ENCODE measurements around the gene CPT1A.

- no peak for TF ChIP-seq CTCF (IDR thresholded peaks at IDR 0.05 in 4 of 5, conservative IDR thresholded peaks at IDR 0.05 in 1 of 5)
- no peak for TF ChIP-seq POLR2A (IDR thresholded peaks at IDR 0.05)
Observed at GRCh38 chr11:68707527-68707926, 134.2 kb downstream of the CPT1A start.
